ENCODE data around the gene FOXRED2. TPM values are rescaled to one million over a fixed set of nuclear protein-coding genes. Genes with fewer than 3 reads are reported as not detected.

FOXRED2 gene
- 5.0 and 5.2 TPM in 2 replicates for total RNA-seq

GRCh38 chr22:36506637-36507517, at the start of gene FOXRED2:
Gene FOXRED2 (minus strand): TSS chr22:36507040. CDS start chr22:36506422, 618 bp downstream.

GRCh38 chr22:36528795-36529751, 22.2 kb upstream of the FOXRED2 start, which contains the start of gene EIF3D:
Gene EIF3D (minus strand): TSS chr22:36529166. CDS start chr22:36526121, 3,045 bp downstream.

GRCh38 chr22:36481393-36482168, 25.3 kb downstream of the FOXRED2 start, which contains the start of gene TXN2:
Gene TXN2 (minus strand): TSS chr22:36481640. CDS start chr22:36480837, 803 bp downstream.

Other genes with a start within 250 kb of the FOXRED2 start
- gene MYH9, start 119.1 kb downstream of the FOXRED2 start, total RNA-seq = 505 and 552 TPM in 2 replicates
- 142 and 148 TPM in 2 replicates for gene TXN2, start 25.4 kb downstream of the FOXRED2 start, total RNA-seq
- gene EIF3D, start 22.1 kb upstream of the FOXRED2 start, total RNA-seq = 422 and 492 TPM in 2 replicates
- gene CACNG2, start 196.7 kb upstream of the FOXRED2 start, total RNA-seq = not detected in 2 replicates

Measured in myometrial cell (primary cell).